GM20000 (cell line): ENCODE data around the gene MAN2B2.

ENCODE experiments used
- DNase-seq: peaks from one replicate; pipeline ENCODE4 v3.0.0; 2012; ENCODE audit warnings: low spot score
- TF ChIP-seq, protein P1 (sequence below): IDR thresholded peaks from 2 replicates; pipeline ENCODE4 v1.5.1; 2012; ENCODE audit warnings: mild to moderate bottlenecking, control low read depth; ENCODE audit errors: extremely low read depth, missing control alignments

The MAN2B2 gene

GRCh38 chr4:6568148-6568547 is 6.8 kb upstream of the MAN2B2 start:
- no peak for DNase-seq
- TF ChIP-seq, protein P1, sequence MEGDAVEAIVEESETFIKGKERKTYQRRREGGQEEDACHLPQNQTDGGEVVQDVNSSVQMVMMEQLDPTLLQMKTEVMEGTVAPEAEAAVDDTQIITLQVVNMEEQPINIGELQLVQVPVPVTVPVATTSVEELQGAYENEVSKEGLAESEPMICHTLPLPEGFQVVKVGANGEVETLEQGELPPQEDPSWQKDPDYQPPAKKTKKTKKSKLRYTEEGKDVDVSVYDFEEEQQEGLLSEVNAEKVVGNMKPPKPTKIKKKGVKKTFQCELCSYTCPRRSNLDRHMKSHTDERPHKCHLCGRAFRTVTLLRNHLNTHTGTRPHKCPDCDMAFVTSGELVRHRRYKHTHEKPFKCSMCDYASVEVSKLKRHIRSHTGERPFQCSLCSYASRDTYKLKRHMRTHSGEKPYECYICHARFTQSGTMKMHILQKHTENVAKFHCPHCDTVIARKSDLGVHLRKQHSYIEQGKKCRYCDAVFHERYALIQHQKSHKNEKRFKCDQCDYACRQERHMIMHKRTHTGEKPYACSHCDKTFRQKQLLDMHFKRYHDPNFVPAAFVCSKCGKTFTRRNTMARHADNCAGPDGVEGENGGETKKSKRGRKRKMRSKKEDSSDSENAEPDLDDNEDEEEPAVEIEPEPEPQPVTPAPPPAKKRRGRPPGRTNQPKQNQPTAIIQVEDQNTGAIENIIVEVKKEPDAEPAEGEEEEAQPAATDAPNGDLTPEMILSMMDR: no peak

DNA sequence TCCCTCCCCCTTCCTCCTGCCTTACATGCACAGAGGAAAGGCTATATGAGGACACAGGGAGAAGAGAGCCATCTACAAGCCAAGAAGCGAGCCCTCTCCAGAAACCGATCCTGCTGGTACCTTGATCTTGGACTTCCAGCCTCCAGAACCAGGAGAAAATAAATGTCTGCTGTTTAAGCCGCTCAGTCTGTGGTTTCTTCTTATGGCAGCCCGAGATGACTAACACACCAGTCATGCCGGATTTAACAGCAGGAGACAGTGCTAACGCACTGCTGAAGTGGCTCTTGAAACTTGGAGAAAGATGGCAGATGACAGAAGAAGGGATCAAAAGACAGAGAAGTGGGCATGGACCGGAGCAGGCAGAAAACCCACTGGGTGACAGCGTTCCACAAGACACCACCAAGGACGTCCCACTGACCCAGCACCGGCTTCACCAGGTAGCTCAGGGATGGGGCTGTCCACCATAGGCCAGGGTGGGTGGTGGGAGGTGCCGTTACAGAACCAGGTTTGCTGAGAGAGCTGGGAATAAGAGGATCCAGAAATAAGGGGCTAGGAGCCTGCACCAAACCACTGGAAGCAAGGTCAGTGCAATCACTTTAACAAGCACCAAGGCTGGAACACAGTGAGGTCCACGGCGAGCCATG is 6.2 kb upstream of the MAN2B2 start:
- TF ChIP-seq, protein P1: no peak
- DNase-seq: no peak

DNA sequence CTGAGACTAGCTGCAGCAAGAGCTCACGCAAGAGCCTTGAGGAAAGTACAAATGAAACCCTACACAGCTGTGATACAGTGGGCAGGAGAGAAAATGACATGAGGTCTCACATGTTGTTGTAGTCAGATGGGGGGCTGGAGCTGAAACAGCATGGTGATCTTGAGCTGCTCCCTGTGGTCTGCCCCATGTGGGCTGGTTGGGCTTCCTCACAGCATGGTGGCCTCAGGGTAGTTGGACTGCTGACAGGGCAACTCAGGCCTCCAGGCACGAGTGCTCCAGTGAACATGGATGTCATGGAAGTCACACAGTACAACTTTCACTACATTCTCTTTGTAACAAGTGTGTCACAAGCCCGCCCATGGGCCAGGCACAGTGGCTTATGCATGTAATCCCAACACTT is 3.4 kb upstream of the MAN2B2 start:
- TF ChIP-seq, protein P1: no peak
- DNase-seq: no peak

DNA sequence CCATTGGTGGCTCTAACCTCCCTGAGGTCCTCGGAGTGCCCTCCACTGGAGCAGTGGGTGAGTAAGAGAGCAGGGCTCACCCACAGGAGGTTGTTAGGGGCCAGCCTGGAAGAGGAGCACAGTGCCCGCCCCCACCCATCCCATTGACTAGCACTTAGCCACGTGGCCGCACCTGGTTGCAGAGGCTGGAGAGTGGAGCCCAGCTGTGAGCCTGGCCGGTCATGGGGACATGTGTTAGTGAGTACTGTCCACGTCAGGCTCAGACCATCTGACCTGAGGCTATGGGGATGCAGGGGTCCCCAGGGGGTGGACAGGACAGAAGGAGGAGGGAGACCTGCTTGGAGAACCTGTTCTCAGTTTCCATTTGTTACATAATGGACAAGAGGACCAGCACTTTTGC is 1.4 kb upstream of the MAN2B2 start:
- DNase-seq: no peak
- TF ChIP-seq, protein P1: no peak

DNA sequence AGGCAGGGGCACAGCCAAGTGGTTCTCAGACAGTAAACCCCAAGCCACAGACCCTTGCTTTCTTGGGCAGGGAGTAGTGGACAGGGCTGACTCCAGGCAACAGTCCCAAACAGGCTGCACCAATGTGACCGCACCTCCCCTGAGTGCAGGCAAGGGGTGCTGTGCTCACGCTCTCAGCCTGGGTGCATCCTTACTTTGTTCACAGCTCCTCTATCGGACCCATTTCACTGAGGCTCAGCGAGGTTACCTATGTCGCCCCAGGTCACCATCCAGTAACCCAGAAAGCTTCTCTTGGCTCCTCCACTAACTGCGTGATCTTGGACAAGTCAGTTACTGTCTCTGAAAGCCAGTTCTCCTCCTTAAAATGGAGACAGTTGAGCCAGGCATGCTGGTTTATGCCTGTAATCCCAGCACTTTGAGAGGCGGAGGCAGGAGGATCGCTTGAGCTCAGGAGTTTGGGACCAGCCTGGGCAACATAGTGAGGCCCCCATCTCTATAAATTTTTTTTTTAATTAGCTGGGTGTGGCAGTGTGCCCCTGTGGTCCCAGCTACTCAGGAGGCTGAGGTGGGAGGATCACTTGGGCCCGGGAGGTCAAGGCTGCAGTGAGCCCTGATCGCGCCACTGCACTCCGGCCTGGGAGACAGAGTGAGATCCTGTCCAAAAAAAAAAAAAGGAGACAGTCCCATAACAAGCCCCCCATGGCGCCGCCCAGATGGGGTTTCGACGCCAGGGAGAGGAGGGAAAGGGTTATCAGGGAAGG is 823 bp upstream of the MAN2B2 start:
- TF ChIP-seq, protein P1: no peak
- no peak for DNase-seq

GRCh38 chr4:6575503-6576240 is 683 bp downstream of the MAN2B2 start:
- TF ChIP-seq, protein P1: no peak
- DNase-seq: no peak

- TF ChIP-seq, protein P1: no peak
- no peak for DNase-seq
Measured at GRCh38 chr4:6576512-6576911, 1.5 kb downstream of the MAN2B2 start.
